ENCODE measurements around the gene FGF1. TPM values are rescaled to one million over a fixed set of nuclear protein-coding genes. Genes with fewer than 3 reads are reported as not detected.
A peak's percentile ranks its signal among the peaks of the same experiment; 100 is the strongest.

Gene FGF1
- total and polyA plus RNA-seq, 10 donors = 0.32 to 12.9 (median 2.6) TPM

DNA sequence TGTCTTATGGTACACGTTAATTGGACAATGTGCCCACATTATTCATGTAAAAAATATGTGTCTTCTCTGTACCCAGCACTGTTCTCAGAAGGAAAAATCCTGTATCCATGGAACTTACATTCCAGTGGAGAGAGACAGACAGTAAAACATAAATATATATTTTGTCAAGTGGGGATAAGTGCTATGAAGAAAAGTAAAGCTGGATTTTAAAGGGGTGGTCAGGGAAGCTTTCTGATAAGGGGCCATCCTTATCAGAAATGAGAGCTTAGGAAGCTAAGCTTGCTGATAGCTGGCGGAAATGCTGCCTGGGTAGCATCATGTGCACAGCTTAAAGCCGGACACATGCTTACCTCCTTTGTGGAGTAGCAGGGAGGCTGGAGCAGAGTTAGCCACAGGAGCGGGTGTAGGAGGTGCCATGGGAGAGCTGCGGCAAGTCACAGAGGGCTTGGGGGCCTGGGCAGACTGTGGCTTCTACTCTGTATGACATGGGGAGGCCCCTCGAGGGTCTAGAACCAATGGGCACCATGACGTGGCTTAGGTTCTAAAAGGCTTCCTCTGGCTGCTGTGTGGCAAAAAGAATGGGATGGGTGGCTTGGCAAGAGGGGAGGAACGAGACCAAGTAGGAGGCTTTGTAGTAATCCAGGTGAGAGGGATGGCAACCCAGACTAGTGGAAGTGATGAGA lies 141.7 kb downstream of the FGF1 start:
- intact Hi-C loops (cut with DNase I; ENCODE audit: low total_unique reads) = no loop called here
- Histone ChIP-seq H3K27me3 (replicated peaks in 1 of 7) (peaks cover 0 to 18% (median 0%) of the 10 kb centered on the region in 7 donors), H3K4me1 (peaks cover 0 to 23% (median 8%) of the 10 kb centered on the region in 6 donors), H3K9me3 (no peaks in the 10 kb centered on the region), H3K27ac (peak overlapping the region in 3 of 8 donors; percentile 5 to 56 (median 18)), H3K4me3 (no peak overlapping the region), H3K36me3 (no peaks in the 10 kb centered on the region)
- DNase-seq = no peak
- 84 to 91% (median 88%) methylated on average over 8 of the region's 8 CpGs for WGBS, 5 donors
- TF ChIP-seq, protein P1, sequence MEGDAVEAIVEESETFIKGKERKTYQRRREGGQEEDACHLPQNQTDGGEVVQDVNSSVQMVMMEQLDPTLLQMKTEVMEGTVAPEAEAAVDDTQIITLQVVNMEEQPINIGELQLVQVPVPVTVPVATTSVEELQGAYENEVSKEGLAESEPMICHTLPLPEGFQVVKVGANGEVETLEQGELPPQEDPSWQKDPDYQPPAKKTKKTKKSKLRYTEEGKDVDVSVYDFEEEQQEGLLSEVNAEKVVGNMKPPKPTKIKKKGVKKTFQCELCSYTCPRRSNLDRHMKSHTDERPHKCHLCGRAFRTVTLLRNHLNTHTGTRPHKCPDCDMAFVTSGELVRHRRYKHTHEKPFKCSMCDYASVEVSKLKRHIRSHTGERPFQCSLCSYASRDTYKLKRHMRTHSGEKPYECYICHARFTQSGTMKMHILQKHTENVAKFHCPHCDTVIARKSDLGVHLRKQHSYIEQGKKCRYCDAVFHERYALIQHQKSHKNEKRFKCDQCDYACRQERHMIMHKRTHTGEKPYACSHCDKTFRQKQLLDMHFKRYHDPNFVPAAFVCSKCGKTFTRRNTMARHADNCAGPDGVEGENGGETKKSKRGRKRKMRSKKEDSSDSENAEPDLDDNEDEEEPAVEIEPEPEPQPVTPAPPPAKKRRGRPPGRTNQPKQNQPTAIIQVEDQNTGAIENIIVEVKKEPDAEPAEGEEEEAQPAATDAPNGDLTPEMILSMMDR (IDR thresholded peaks at IDR 0.05 in 8 of 11, conservative IDR thresholded peaks at IDR 0.05 in 3 of 11) = no peak
- TF ChIP-seq POLR2AphosphoS5 (IDR thresholded peaks at IDR 0.05) = no peak
- no peak for TF ChIP-seq POLR2A (IDR thresholded peaks at IDR 0.05)

DNA sequence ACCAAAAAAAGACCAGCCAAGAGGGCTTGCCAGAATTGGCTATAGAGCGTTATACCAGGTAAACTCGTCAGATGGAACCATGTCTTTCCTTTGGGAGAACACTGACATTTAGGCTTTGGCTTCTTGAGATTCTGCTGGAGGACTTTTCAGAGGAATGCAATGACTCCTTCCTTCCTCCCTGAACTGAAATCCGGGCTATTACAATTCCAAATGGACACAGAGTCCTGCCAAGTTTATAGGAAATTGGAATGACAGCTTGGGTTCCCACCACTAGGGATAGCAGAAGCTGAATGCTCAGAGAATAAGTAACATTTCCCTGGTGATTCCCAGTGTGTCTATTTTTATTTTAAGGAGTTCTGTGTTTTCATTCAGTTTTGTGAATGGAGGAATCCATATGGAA lies 143.0 kb downstream of the FGF1 start:
- Histone ChIP-seq H3K36me3 (no peaks in the 10 kb centered on the region), H3K9me3 (no peaks in the 10 kb centered on the region), H3K4me3 (no peak overlapping the region), H3K27ac (peak overlapping the region in 4 of 8 donors; percentile 48 to 63 (median 58)), H3K4me1 (peaks cover 0 to 16% (median 6%) of the 10 kb centered on the region in 6 donors), H3K27me3 (replicated peaks in 1 of 7) (peaks cover 0 to 18% (median 0%) of the 10 kb centered on the region in 7 donors)
- intact Hi-C loops (cut with DNase I; ENCODE audit: low total_unique reads) = no loop called here
- no peak for DNase-seq
- WGBS, 5 donors = 62 to 81% (median 75%) methylated on average over 3 of the region's 3 CpGs
- TF ChIP-seq POLR2A (IDR thresholded peaks at IDR 0.05) = no peak
- TF ChIP-seq POLR2AphosphoS5 (IDR thresholded peaks at IDR 0.05) = no peak
- TF ChIP-seq, protein P1 (IDR thresholded peaks at IDR 0.05 in 8 of 11, conservative IDR thresholded peaks at IDR 0.05 in 3 of 11) = peak in 2 of 11 experiments; percentile 15 to 22

Other genes with a start within 250 kb of the FGF1 start
- 100 to 1,000 TPM in 1 of 7 donors, 10 to 100 TPM in 6; 33.6 to 148 (median 65.9) TPM for gene ARHGAP26, start 84.3 kb upstream of the FGF1 start, total RNA-seq
- gene ARHGAP26, start 84.3 kb upstream of the FGF1 start, polyA plus RNA-seq = 1 to 10 TPM; 4.2 to 5.9 (median 4.2) TPM